ENCODE measurements around the gene DNAL1. TPM values are rescaled to one million over a fixed set of nuclear protein-coding genes. Genes with fewer than 3 reads are reported as not detected.
"Not testable (repeated sequence)": the region's sequence is repeated elsewhere in the genome, so short reads cannot be mapped to it uniquely, and the experiment has no call there.

Gene DNAL1
- total RNA-seq, 1 experiment from 2014 or later = 12.2 TPM

GRCh38 chr14:73655851-73656250, 11.1 kb downstream of the DNAL1 start:
- H3K4me1 ChIP-seq = no peaks in the 10 kb centered on the region
- H3K27me3 Mint-ChIP-seq (ENCODE audit: insufficient read depth, unreplicated experiment) = no peaks in the 10 kb centered on the region
- POLR2A ChIA-PET = no interaction called here

DNA sequence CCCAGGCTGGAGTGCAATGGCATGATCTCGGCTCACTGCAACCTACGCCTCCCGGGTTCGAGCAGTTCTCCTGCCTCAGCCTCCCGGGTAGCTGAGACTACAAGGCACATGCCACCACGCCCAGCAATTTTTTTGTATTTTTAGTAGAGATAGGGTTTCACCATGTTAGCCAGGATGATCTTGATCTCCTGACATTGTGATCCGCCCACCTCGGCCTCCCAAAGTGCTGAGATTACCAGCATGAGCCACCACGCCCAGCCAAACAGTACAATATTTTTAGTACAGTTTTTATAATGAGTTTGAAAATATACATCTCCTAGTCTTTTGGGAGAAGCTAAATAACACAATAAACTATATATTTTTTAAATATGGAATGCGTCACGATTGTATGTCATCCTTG, 14.4 kb downstream of the DNAL1 start:
- peaks cover 15% of the 10 kb centered on the region for H3K4me1 ChIP-seq
- H3K4me3 ChIP-seq (ENCODE audit: low read depth, low read length); DNase-seq; BruUV-seq (replicated peaks); H3K9me3 Mint-ChIP-seq (ENCODE audit: unreplicated experiment); H3K36me3 ChIP-seq (ENCODE audit: control insufficient read depth, insufficient read depth, low read length); H3K27me3 ChIP-seq (replicated peaks; ENCODE audit: control insufficient read depth, insufficient read depth, low read length); CTCF ChIA-PET; H3K4me3 Mint-ChIP-seq (ENCODE audit: unreplicated experiment); H3K36me3 Mint-ChIP-seq (ENCODE audit: insufficient read depth, unreplicated experiment); H3K27me3 Mint-ChIP-seq (ENCODE audit: insufficient read depth, unreplicated experiment); H3K27ac Mint-ChIP-seq (ENCODE audit: unreplicated experiment); POLR2A ChIA-PET; H3K9me3 ChIP-seq; intact Hi-C loops (cut with micrococcal nuclease; ENCODE audit: unreplicated experiment): not testable (repeated sequence)
- peaks cover 20% of the 10 kb centered on the region for H3K4me1 Mint-ChIP-seq (ENCODE audit: low read depth, unreplicated experiment)

More at GRCh38 chr14:73655851-73656250, 11.1 kb downstream of the DNAL1 start:
- H3K27me3 ChIP-seq (replicated peaks; ENCODE audit: control insufficient read depth, insufficient read depth, low read length) = no peaks in the 10 kb centered on the region
- H3K4me1 Mint-ChIP-seq (ENCODE audit: low read depth, unreplicated experiment) = no peaks in the 10 kb centered on the region
- no peak overlapping the region for H3K4me3 Mint-ChIP-seq (ENCODE audit: unreplicated experiment)
- intact Hi-C loops (cut with micrococcal nuclease; ENCODE audit: unreplicated experiment) = no loop called here
- BruUV-seq (replicated peaks) = no TSS peak
- no peaks in the 10 kb centered on the region for H3K36me3 ChIP-seq (ENCODE audit: control insufficient read depth, insufficient read depth, low read length)
- H3K9me3 Mint-ChIP-seq (ENCODE audit: unreplicated experiment) = no peaks in the 10 kb centered on the region
- DNase-seq = no peak
- CTCF ChIA-PET = no interaction called here
- no peak overlapping the region for H3K27ac Mint-ChIP-seq (ENCODE audit: unreplicated experiment)
- TF ChIP-seq CTCF (IDR thresholded peaks at IDR 0.05; ENCODE audit: insufficient read depth in 1 of 2, low read depth in 1 of 2, low read length in 1 of 2, severe bottlenecking in 1 of 2, unreplicated experiment in 1 of 2) = no peak
- no peaks in the 10 kb centered on the region for H3K9me3 ChIP-seq
- no peaks in the 10 kb centered on the region for H3K36me3 Mint-ChIP-seq (ENCODE audit: insufficient read depth, unreplicated experiment)
- no peak overlapping the region for H3K4me3 ChIP-seq (ENCODE audit: low read depth, low read length)

- POLR2A ChIA-PET = no interaction called here
Observed at GRCh38 chr14:73660511-73660910, 15.7 kb downstream of the DNAL1 start.

More at GRCh38 chr14:73660511-73660910, 15.7 kb downstream of the DNAL1 start:
- H3K27me3 Mint-ChIP-seq (ENCODE audit: insufficient read depth, unreplicated experiment) = no peaks in the 10 kb centered on the region
- no peak overlapping the region for H3K27ac Mint-ChIP-seq (ENCODE audit: unreplicated experiment)
- H3K4me3 Mint-ChIP-seq (ENCODE audit: unreplicated experiment) = no peak overlapping the region
- intact Hi-C loops (cut with micrococcal nuclease; ENCODE audit: unreplicated experiment) = no loop called here
- CTCF ChIA-PET = no interaction called here
- H3K9me3 Mint-ChIP-seq (ENCODE audit: unreplicated experiment) = no peaks in the 10 kb centered on the region
- no TSS peak for BruUV-seq (replicated peaks)
- H3K27me3 ChIP-seq (replicated peaks; ENCODE audit: control insufficient read depth, insufficient read depth, low read length) = no peaks in the 10 kb centered on the region
- H3K36me3 ChIP-seq (ENCODE audit: control insufficient read depth, insufficient read depth, low read length) = no peaks in the 10 kb centered on the region
- no peak overlapping the region for H3K4me3 ChIP-seq (ENCODE audit: low read depth, low read length)
- no peaks in the 10 kb centered on the region for H3K9me3 ChIP-seq
- TF ChIP-seq CTCF (IDR thresholded peaks at IDR 0.05; ENCODE audit: insufficient read depth in 1 of 2, low read depth in 1 of 2, low read length in 1 of 2, severe bottlenecking in 1 of 2, unreplicated experiment in 1 of 2) = no peak
- no peak for DNase-seq
- peaks cover 17% of the 10 kb centered on the region for H3K4me1 ChIP-seq
- peaks cover 8% of the 10 kb centered on the region for H3K36me3 Mint-ChIP-seq (ENCODE audit: insufficient read depth, unreplicated experiment)
- peaks cover 22% of the 10 kb centered on the region for H3K4me1 Mint-ChIP-seq (ENCODE audit: low read depth, unreplicated experiment)
